ENCODE results near the gene CD2. TPM values are rescaled to one million over a fixed set of nuclear protein-coding genes. Genes with fewer than 3 reads are reported as not detected.

The CD2 gene
- total and polyA plus RNA-seq, 2 donors (not counting 1 experiment from before 2014, with no cell fraction given), result not detected

DNA sequence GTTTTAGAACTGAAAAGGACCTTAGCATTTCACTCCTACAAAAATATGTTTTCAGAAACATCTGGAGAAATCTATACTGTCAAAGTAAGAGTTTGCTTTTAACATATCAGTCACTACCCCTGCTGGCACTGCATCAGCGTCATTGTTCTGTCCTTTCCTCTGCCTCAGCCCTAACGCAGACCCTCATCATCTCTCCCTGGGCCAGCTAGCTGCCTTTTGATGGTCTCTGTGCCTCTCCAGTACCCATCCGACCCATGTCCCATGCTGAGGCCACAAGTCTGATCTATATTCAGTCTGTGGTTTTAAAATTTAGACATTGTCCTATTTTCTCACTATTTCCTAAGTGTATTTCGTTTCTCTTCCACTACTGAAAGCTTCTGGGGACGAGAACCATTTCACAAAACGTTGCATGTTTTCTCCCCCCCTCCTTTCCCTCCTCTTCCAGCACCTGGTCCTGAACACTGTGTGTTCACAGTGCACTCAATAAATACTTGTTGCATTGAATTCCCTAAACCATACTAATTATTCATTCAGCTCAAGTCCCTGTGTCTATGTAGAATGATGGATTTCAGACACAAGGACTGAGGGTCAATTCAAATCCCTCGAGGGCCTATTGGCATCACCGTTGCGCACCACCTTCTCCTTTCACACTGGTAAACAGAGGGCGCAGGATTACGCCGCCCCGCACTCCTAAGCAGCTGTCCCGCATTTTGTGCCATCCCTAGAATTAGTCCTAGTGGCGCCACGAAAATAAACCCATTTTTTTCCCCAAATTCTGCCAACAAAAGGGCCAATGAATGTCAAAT, 53.4 kb downstream of the CD2 start:
- TF ChIP-seq, protein P1, sequence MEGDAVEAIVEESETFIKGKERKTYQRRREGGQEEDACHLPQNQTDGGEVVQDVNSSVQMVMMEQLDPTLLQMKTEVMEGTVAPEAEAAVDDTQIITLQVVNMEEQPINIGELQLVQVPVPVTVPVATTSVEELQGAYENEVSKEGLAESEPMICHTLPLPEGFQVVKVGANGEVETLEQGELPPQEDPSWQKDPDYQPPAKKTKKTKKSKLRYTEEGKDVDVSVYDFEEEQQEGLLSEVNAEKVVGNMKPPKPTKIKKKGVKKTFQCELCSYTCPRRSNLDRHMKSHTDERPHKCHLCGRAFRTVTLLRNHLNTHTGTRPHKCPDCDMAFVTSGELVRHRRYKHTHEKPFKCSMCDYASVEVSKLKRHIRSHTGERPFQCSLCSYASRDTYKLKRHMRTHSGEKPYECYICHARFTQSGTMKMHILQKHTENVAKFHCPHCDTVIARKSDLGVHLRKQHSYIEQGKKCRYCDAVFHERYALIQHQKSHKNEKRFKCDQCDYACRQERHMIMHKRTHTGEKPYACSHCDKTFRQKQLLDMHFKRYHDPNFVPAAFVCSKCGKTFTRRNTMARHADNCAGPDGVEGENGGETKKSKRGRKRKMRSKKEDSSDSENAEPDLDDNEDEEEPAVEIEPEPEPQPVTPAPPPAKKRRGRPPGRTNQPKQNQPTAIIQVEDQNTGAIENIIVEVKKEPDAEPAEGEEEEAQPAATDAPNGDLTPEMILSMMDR (conservative IDR thresholded peaks at IDR 0.05 in 1 of 2, IDR thresholded peaks at IDR 0.05 in 1 of 2; ENCODE audit: low read depth in 1 of 2, low read length in 2 of 2), result no peak
- TF ChIP-seq EZH2 (IDR thresholded peaks at IDR 0.05; ENCODE audit: low read length, missing control alignments), result no peak
- H4K20me1 ChIP-seq (ENCODE audit: control insufficient read depth, extremely low read depth, insufficient read depth, low read length), result no peaks in the 10 kb centered on the region
- H3K4me1 ChIP-seq (ENCODE audit: control insufficient read depth, extremely low read depth, insufficient read depth, low read length), result no peaks in the 10 kb centered on the region
- H3K9me3 ChIP-seq (ENCODE audit: control insufficient read depth, insufficient read depth, low read depth, low read length), result no peaks in the 10 kb centered on the region
- no peak overlapping the region for H2AFZ ChIP-seq (ENCODE audit: low read length)
- H3K79me2 ChIP-seq (ENCODE audit: control insufficient read depth, insufficient read depth, low read length), result no peaks in the 10 kb centered on the region
- no peak for DNase-seq (ENCODE audit: low read depth in 2 of 2)
- no peak overlapping the region for H3K9ac ChIP-seq (ENCODE audit: insufficient read depth, low read length)
- H3K27me3 ChIP-seq (ENCODE audit: control insufficient read depth, insufficient read depth, low read length), result no peaks in the 10 kb centered on the region
- H3K36me3 ChIP-seq (ENCODE audit: control insufficient read depth, insufficient read depth, low read length), result no peaks in the 10 kb centered on the region
- no peak overlapping the region for H3K4me2 ChIP-seq (ENCODE audit: extremely low read depth, insufficient read depth, low read length)
- no peak overlapping the region for H3K27ac ChIP-seq (ENCODE audit: insufficient read depth, low read length)
- H3K4me3 ChIP-seq (replicated peaks in 1 of 4; ENCODE audit: control extremely low read depth in 1 of 4, insufficient read depth in 1 of 4, low read depth in 3 of 4, low read length in 4 of 4), result no peak overlapping the region

DNA sequence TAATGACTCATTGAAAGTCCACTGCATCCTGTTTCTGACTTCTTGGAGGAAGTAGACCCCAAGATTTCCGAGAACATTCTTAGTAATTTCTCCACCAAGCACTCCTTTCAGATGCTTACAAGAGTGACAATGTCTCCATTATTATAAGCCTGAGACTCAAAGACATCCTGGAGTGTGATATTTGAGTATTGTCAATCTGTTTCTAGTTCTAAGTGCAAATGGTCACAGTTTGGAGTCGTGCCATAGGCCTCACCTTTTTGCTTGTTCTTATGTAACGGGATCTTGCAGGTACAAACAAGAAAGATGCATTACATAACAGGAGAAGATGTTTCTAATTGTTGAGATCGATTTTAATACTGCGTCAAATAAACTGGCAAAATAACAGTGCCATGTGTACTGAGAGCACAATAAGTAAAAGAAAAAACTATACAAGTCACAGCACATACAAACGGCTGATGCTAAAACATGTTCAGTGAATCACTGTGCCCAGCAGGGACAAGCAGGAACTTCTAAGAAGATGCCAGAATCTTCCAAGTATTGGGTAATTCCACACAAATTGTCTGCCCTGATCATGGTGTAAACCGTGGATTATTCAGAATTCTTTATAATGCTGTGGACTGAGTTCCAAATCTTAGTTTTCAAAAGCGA, 54.1 kb downstream of the CD2 start:
- Histone ChIP-seq H3K79me2 (ENCODE audit: control insufficient read depth, insufficient read depth, low read length) (no peaks in the 10 kb centered on the region), H3K9me3 (ENCODE audit: control insufficient read depth, insufficient read depth, low read depth, low read length) (no peaks in the 10 kb centered on the region), H3K27ac (ENCODE audit: insufficient read depth, low read length) (no peak overlapping the region), H3K36me3 (ENCODE audit: control insufficient read depth, insufficient read depth, low read length) (no peaks in the 10 kb centered on the region), H2AFZ (ENCODE audit: low read length) (no peak overlapping the region), H4K20me1 (ENCODE audit: control insufficient read depth, extremely low read depth, insufficient read depth, low read length) (no peaks in the 10 kb centered on the region), H3K4me1 (ENCODE audit: control insufficient read depth, extremely low read depth, insufficient read depth, low read length) (no peaks in the 10 kb centered on the region), H3K4me2 (ENCODE audit: extremely low read depth, insufficient read depth, low read length) (no peak overlapping the region), H3K9ac (ENCODE audit: insufficient read depth, low read length) (no peak overlapping the region), H3K27me3 (ENCODE audit: control insufficient read depth, insufficient read depth, low read length) (no peaks in the 10 kb centered on the region), H3K4me3 (replicated peaks in 1 of 4; ENCODE audit: control extremely low read depth in 1 of 4, insufficient read depth in 1 of 4, low read depth in 3 of 4, low read length in 4 of 4) (no peak overlapping the region)
- no peak for TF ChIP-seq EZH2 (IDR thresholded peaks at IDR 0.05; ENCODE audit: low read length, missing control alignments)
- TF ChIP-seq, protein P1 (conservative IDR thresholded peaks at IDR 0.05 in 1 of 2, IDR thresholded peaks at IDR 0.05 in 1 of 2; ENCODE audit: low read depth in 1 of 2, low read length in 2 of 2), result no peak
- no peak for DNase-seq (ENCODE audit: low read depth in 2 of 2)

DNA sequence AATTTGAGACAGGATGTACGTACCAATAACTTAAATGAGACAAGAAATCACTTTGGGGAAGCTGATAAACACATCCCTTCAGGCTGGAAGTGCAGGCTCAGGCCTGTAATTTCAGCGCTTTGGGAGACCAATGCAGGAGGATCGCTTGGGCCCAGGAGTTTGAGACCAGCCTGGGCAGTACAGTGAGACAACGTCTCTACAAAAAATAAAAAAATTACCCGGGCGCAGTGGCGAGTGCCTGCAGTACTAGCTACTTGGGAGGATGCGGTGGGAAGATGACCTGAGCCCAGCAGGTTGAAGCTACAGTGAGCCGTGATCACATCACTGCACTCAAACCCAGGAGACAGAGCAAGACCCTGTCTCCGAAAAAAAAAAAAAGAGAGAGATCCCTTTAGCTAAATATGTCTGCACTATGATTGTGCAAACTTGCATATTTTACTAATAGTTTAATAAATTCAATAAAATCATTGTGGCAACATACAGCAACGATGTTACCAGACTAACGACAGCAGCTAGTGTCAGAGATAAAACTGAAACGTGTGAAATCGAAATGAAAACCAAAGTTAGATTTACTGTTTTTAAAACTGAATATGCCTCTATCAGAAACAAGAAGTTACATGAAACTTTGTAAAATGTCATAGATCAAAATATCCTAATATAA, 54.7 kb downstream of the CD2 start:
- no peaks in the 10 kb centered on the region for H3K27me3 ChIP-seq (ENCODE audit: control insufficient read depth, insufficient read depth, low read length)
- H3K9me3 ChIP-seq (ENCODE audit: control insufficient read depth, insufficient read depth, low read depth, low read length), result no peaks in the 10 kb centered on the region
- H3K27ac ChIP-seq (ENCODE audit: insufficient read depth, low read length), result no peak overlapping the region
- H3K79me2 ChIP-seq (ENCODE audit: control insufficient read depth, insufficient read depth, low read length), result no peaks in the 10 kb centered on the region
- TF ChIP-seq, protein P1 (conservative IDR thresholded peaks at IDR 0.05 in 1 of 2, IDR thresholded peaks at IDR 0.05 in 1 of 2; ENCODE audit: low read depth in 1 of 2, low read length in 2 of 2), result no peak
- H3K4me1 ChIP-seq (ENCODE audit: control insufficient read depth, extremely low read depth, insufficient read depth, low read length), result no peaks in the 10 kb centered on the region
- H2AFZ ChIP-seq (ENCODE audit: low read length), result no peak overlapping the region
- H3K4me2 ChIP-seq (ENCODE audit: extremely low read depth, insufficient read depth, low read length), result no peak overlapping the region
- H3K9ac ChIP-seq (ENCODE audit: insufficient read depth, low read length), result no peak overlapping the region
- no peak overlapping the region for H3K4me3 ChIP-seq (replicated peaks in 1 of 4; ENCODE audit: control extremely low read depth in 1 of 4, insufficient read depth in 1 of 4, low read depth in 3 of 4, low read length in 4 of 4)
- H4K20me1 ChIP-seq (ENCODE audit: control insufficient read depth, extremely low read depth, insufficient read depth, low read length), result no peaks in the 10 kb centered on the region
- no peak for DNase-seq (ENCODE audit: low read depth in 2 of 2)
- H3K36me3 ChIP-seq (ENCODE audit: control insufficient read depth, insufficient read depth, low read length), result no peaks in the 10 kb centered on the region

Data from fibroblast of lung (primary cell).